Muscle layer of colon (tissue), 2 donors: ENCODE measurements around the gene RPLP1.

Source experiments
- H3K27ac ChIP-seq: one replicate; pipeline ENCODE4 v1.7.0; 2013; ENCODE audit warnings: low read depth, mild to moderate bottlenecking, low read length, moderate library complexity
- H3K27me3 ChIP-seq, 2 donors: one replicate each; pipeline ENCODE4 v1.7.0; 2013; ENCODE audit warnings: low read length in 2 of 2, mild to moderate bottlenecking in 2 of 2; ENCODE audit not compliant: insufficient read depth in 2 of 2, control insufficient read depth in 1 of 2
- H3K36me3 ChIP-seq: one replicate; pipeline ENCODE4 v1.7.0; 2013; ENCODE audit warnings: mild to moderate bottlenecking, low read length; ENCODE audit not compliant: insufficient read depth
- H3K4me1 ChIP-seq: one replicate; pipeline ENCODE4 v1.7.0; 2013; ENCODE audit warnings: mild to moderate bottlenecking, low read length; ENCODE audit not compliant: insufficient read depth
- H3K4me3 ChIP-seq, 2 donors: one replicate each; pipeline ENCODE4 v1.7.0; 2013; ENCODE audit warnings: low read length in 2 of 2, low read depth in 1 of 2, mild to moderate bottlenecking in 1 of 2, moderate library complexity in 1 of 2
- H3K9ac ChIP-seq: one replicate; pipeline ENCODE4 v1.7.0; 2013; ENCODE audit warnings: low read length
- H3K9me3 ChIP-seq: one replicate; pipeline ENCODE4 v1.7.0; 2013; ENCODE audit warnings: mild to moderate bottlenecking, low read length
- donor health status: abdominal sarcoma.
- donor health status: Adenocarcinoma of cecum.

RPLP1 gene

GRCh38 chr15:69474291-69474690, 21.7 kb downstream of the RPLP1 start:
- Histone ChIP-seq H3K4me3 (no peak overlapping the region), H3K36me3 (no peaks in the 10 kb centered on the region), H3K4me1 (no peaks in the 10 kb centered on the region), H3K9me3 (no peaks in the 10 kb centered on the region), H3K27ac (no peak overlapping the region), H3K27me3 (no peaks in the 10 kb centered on the region), H3K9ac (no peak overlapping the region)

GRCh38 chr15:69474846-69475455, 22.3 kb downstream of the RPLP1 start:
- Histone ChIP-seq H3K9me3 (no peaks in the 10 kb centered on the region), H3K4me1 (no peaks in the 10 kb centered on the region), H3K9ac (no peak overlapping the region), H3K27me3 (no peaks in the 10 kb centered on the region), H3K4me3 (no peak overlapping the region), H3K36me3 (no peaks in the 10 kb centered on the region), H3K27ac (no peak overlapping the region)

- no peak overlapping the region for H3K4me3 ChIP-seq
- no peaks in the 10 kb centered on the region for H3K36me3 ChIP-seq
- H3K9me3 ChIP-seq: no peaks in the 10 kb centered on the region
- H3K9ac ChIP-seq: no peak overlapping the region
- no peak overlapping the region for H3K27ac ChIP-seq
- no peaks in the 10 kb centered on the region for H3K27me3 ChIP-seq
- H3K4me1 ChIP-seq: no peaks in the 10 kb centered on the region
Measured at GRCh38 chr15:69475769-69476358, 23.2 kb downstream of the RPLP1 start.

GRCh38 chr15:69476704-69477473, 24.3 kb downstream of the RPLP1 start:
- H3K36me3 ChIP-seq: no peaks in the 10 kb centered on the region
- H3K9me3 ChIP-seq: no peaks in the 10 kb centered on the region
- no peaks in the 10 kb centered on the region for H3K27me3 ChIP-seq
- no peak overlapping the region for H3K9ac ChIP-seq
- no peaks in the 10 kb centered on the region for H3K4me1 ChIP-seq
- H3K27ac ChIP-seq: no peak overlapping the region
- no peak overlapping the region for H3K4me3 ChIP-seq

DNA sequence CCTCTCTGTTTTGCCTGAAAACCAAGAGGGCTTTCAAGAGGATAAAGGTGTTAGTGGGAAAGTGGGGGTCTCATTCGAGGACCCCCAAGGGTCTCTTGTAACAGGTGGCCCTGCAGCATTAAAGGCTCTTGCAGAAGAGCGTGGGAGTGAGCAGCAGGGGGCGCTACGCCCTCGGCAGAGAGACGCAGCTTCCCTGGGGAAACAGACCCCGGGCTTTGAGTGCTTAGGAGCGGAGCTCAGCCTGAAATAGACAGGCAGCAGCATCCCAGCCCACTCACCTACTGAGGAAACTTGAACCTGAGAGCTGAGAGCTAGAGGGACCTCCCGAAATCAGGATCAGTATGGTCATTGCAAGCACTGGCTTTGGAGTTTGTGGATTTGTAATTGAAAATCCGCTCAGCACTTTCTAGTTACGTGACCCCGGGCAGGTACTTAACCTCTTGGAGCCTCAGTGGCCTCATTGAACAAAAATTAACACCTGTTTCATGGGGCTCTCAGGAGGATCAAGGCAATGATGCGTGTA, 25.7 kb downstream of the RPLP1 start:
- Histone ChIP-seq H3K27ac (no peak overlapping the region), H3K36me3 (no peaks in the 10 kb centered on the region), H3K9me3 (no peaks in the 10 kb centered on the region), H3K4me1 (no peaks in the 10 kb centered on the region), H3K9ac (no peak overlapping the region), H3K4me3 (no peak overlapping the region), H3K27me3 (no peaks in the 10 kb centered on the region)

DNA sequence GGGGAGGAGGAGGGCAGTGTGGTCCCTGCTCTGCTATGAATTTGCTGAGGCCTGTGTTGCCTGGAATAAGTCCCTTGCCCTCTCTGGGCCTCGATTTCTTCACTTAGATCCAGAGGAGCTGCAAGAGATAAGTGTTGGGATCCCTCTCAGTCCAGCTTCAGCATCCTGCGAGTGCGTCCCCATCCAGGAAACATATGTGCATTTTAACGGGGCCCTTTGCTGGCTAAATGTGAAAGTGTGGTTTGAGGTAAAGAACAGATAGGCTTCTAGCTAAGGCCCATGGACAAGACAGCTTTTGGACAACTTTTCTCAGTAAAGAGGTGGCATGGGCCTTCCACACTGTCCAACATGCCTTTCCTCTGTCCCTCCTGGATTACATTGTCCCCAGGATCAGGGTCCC, 26.5 kb downstream of the RPLP1 start:
- no peak overlapping the region for H3K27ac ChIP-seq
- no peaks in the 10 kb centered on the region for H3K9me3 ChIP-seq
- no peak overlapping the region for H3K9ac ChIP-seq
- no peaks in the 10 kb centered on the region for H3K36me3 ChIP-seq
- no peaks in the 10 kb centered on the region for H3K4me1 ChIP-seq
- H3K27me3 ChIP-seq: no peaks in the 10 kb centered on the region
- no peak overlapping the region for H3K4me3 ChIP-seq

- no peaks in the 10 kb centered on the region for H3K27me3 ChIP-seq
- H3K9me3 ChIP-seq: no peaks in the 10 kb centered on the region
- H3K36me3 ChIP-seq: no peaks in the 10 kb centered on the region
- no peaks in the 10 kb centered on the region for H3K4me1 ChIP-seq
- no peak overlapping the region for H3K9ac ChIP-seq
- H3K27ac ChIP-seq: no peak overlapping the region
- H3K4me3 ChIP-seq: no peak overlapping the region
Measured at GRCh38 chr15:69479971-69480370, 27.4 kb downstream of the RPLP1 start.

DNA sequence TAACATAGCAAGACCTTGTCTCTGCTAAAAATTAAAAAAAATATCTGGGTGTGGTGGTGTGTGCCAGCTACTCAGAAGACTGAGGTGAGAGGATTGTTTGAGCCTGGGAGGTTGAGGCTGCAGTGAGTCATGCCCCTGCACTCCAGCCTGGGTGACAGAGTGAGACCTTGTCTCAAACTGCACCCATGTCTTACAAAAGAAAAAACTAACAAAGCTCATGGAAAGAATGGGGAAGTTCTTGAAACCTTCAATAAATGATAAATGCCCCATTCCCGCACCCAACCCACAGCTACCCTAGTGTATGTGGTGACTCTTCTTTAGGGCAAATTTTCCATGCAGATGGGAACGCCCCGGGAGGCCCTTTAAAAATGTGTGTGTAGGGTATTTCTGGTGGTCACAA, 28.3 kb downstream of the RPLP1 start:
- Histone ChIP-seq H3K27me3 (no peaks in the 10 kb centered on the region), H3K9me3 (no peaks in the 10 kb centered on the region), H3K4me3 (no peak overlapping the region), H3K9ac (no peak overlapping the region), H3K4me1 (no peaks in the 10 kb centered on the region), H3K36me3 (no peaks in the 10 kb centered on the region), H3K27ac (no peak overlapping the region)

GRCh38 chr15:69482686-69483256, 30.2 kb downstream of the RPLP1 start:
- H3K4me1 ChIP-seq: no peaks in the 10 kb centered on the region
- no peak overlapping the region for H3K4me3 ChIP-seq

GRCh38 chr15:69484837-69485236, 32.2 kb downstream of the RPLP1 start:
- Histone ChIP-seq H3K4me1 (no peaks in the 10 kb centered on the region), H3K9me3 (no peaks in the 10 kb centered on the region), H3K4me3 (no peak overlapping the region), H3K27me3 (no peaks in the 10 kb centered on the region), H3K27ac (no peak overlapping the region), H3K36me3 (no peaks in the 10 kb centered on the region), H3K9ac (no peak overlapping the region)

More at GRCh38 chr15:69482686-69483256, 30.2 kb downstream of the RPLP1 start:
- no peak overlapping the region for H3K9ac ChIP-seq
- H3K9me3 ChIP-seq: no peaks in the 10 kb centered on the region
- no peaks in the 10 kb centered on the region for H3K36me3 ChIP-seq
- H3K27me3 ChIP-seq: no peaks in the 10 kb centered on the region
- no peak overlapping the region for H3K27ac ChIP-seq

DNA sequence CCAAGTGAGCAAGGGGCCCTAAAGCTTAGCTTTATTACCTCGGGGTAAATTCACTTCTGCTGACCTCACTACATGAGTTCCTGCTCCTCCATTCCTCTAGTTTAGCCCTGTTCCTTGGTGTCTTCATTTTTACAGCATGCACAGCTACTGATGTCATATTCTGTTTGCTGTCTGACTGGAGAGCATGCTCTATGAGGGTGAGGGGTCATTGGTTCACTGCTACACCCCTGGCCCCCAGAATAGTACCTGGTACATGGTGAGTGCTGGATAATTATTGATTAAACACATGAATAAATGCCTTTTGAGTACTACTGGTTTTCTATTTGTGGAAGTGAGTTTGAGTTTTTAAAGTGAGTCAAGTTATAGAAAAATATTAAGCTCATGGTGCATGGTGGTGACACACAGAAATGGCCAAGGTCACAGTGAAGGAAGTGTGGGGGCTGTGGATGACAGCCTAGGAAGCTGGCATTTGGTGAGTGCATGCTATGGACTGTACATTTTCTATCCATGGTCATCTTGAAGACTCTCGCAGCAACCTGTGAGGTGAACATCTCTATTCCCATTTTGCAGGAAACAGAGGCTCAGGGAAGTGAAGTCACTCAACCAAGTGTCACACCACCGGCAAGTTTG, 34.0 kb downstream of the RPLP1 start:
- no peaks in the 10 kb centered on the region for H3K4me1 ChIP-seq
- H3K4me3 ChIP-seq: no peak overlapping the region
- H3K27me3 ChIP-seq: no peaks in the 10 kb centered on the region
- H3K27ac ChIP-seq: no peak overlapping the region
- no peaks in the 10 kb centered on the region for H3K36me3 ChIP-seq
- H3K9me3 ChIP-seq: no peaks in the 10 kb centered on the region
- no peak overlapping the region for H3K9ac ChIP-seq
